ENCODE results near the gene PLEKHJ1. TPM values are rescaled to one million over a fixed set of nuclear protein-coding genes. Genes with fewer than 3 reads are reported as not detected.

Gene PLEKHJ1
- total and polyA plus RNA-seq, 2 of the 8 experiments (the other 6 are each of a cell fraction or from before 2014, with no cell fraction given) = 135 to 187 TPM

- no peak overlapping the region for H3K9ac ChIP-seq (replicated peaks in 1 of 4; ENCODE audit: extremely low read depth in 1 of 4, low read depth in 3 of 4, low read length in 3 of 4)
- H2BK15ac ChIP-seq (ENCODE audit: low read length) = peak overlapping the region; percentile 46; the same call in 1 of the 2 replicates
- H4K5ac ChIP-seq (ENCODE audit: insufficient read length, low read depth, low read length) = no peak overlapping the region
- H2AFZ ChIP-seq (ENCODE audit: low read length) = no peak overlapping the region; the same call in 1 of the 2 replicates
- no peak overlapping the region for H3K4me2 ChIP-seq (ENCODE audit: insufficient read depth in 1 of 2, low read depth in 2 of 2, low read length in 2 of 2)
- 77% methylated on average over 18 of the region's 18 CpGs; no CpG with 5 or more reads in 1 of the 2 experiments for WGBS, 2 experiments (ENCODE audit: extremely low coverage in 1 of 2, insufficient coverage in 1 of 2, insufficient read length in 1 of 2, insufficient replicate concordance in 2 of 2, low coverage in 1 of 2, low lambda C conversion rate in 2 of 2, missing lambda C conversion rate in 1 of 2)
- no peak overlapping the region for H3K56ac ChIP-seq (replicated peaks; ENCODE audit: insufficient read length, low read depth, low read length)
- H3K4ac ChIP-seq (replicated peaks; ENCODE audit: insufficient read length, low read depth, low read length) = no peak overlapping the region
- no peaks in the 10 kb centered on the region for H3K79me1 ChIP-seq (ENCODE audit: low read depth, low read length)
- ChIA-PET CTCF (ENCODE audit: partially characterized antibody) (interaction anchor here (0.6 to 1.2 kb wide), 2 partner anchors 12 to 71 kb away, joined by 3 to 5 read pairs; no protein-coding TSS in a partner anchor), POLR2A (ENCODE audit: partially characterized antibody) (interaction anchor here (0.7 to 23.4 kb wide), 8 partner anchors 9 to 158 kb away, joined by 3 to 330 read pairs (median 5); partner anchors contain the start of genes AMH, JSRP1, LSM7 and SF3A2)
- DNase-seq (ENCODE audit: low read depth in 1 of 2, low spot score in 2 of 2) (no peak), FAIRE-seq (no peak)
- H2BK120ac ChIP-seq (replicated peaks; ENCODE audit: low read depth, low read length) = no peak overlapping the region
- no peak overlapping the region for H4K91ac ChIP-seq (replicated peaks; ENCODE audit: insufficient read length, low read length)
- peaks cover 16 to 21% of the 10 kb centered on the region in 2 experiments; a peak in 3 of 4 replicates for H3K79me2 ChIP-seq (ENCODE audit: control insufficient read depth in 1 of 2, insufficient read depth in 2 of 2, low read length in 2 of 2)
- no peak overlapping the region for H2AK5ac ChIP-seq (ENCODE audit: low read depth, low read length)
- H3K27ac ChIP-seq (ENCODE audit: low read depth, low read length) = no peak overlapping the region
- no peak overlapping the region for H3K4me3 ChIP-seq (ENCODE audit: extremely low read depth in 1 of 4, insufficient read depth in 2 of 4, low read depth in 3 of 4, low read length in 4 of 4)
- H2BK20ac ChIP-seq (ENCODE audit: low read length) = no peak overlapping the region
- H3K14ac ChIP-seq (ENCODE audit: insufficient read length) = no peak overlapping the region
- peaks cover 7 to 13% of the 10 kb centered on the region in 2 experiments for H4K20me1 ChIP-seq (replicated peaks in 1 of 2; ENCODE audit: control insufficient read depth in 1 of 2, insufficient read depth in 2 of 2, low read length in 2 of 2)
- H2BK12ac ChIP-seq (ENCODE audit: low read depth, low read length) = no peak overlapping the region
- no peak overlapping the region for H3K18ac ChIP-seq (ENCODE audit: extremely low read depth, low read length)
- H3K23me2 ChIP-seq (ENCODE audit: low read depth, low read length) = peaks cover 5% of the 10 kb centered on the region; the same call in 1 of the 2 replicates
- H3K9me3 ChIP-seq (ENCODE audit: insufficient read depth in 2 of 2, low read depth in 1 of 2, low read length in 1 of 2) = no peaks in the 10 kb centered on the region
- peaks cover 0 to 4% (median 0%) of the 10 kb centered on the region in 4 experiments; a peak in 1 of 8 replicates for H3K36me3 ChIP-seq (ENCODE audit: control insufficient read depth in 2 of 4, insufficient read depth in 4 of 4, low read length in 3 of 4)
- no peak for TF ChIP-seq RXRA (IDR thresholded peaks at IDR 0.05; ENCODE audit: insufficient read depth, low read depth, low read length)
- TF ChIP-seq TAF7 (optimal IDR thresholded peaks at IDR 0.05; ENCODE audit: borderline replicate concordance, low read depth, low read length) = no peak
- no peak for TF ChIP-seq RFX5 (IDR thresholded peaks at IDR 0.05; ENCODE audit: borderline replicate concordance, low read depth, low read length)
- TF ChIP-seq JUN (IDR thresholded peaks at IDR 0.05; ENCODE audit: low read depth, low read length) = no peak
- no peak for TF ChIP-seq TBP (IDR thresholded peaks at IDR 0.05; ENCODE audit: low read depth, low read length)
- no peak for TF ChIP-seq SAP30 (IDR thresholded peaks at IDR 0.05; ENCODE audit: insufficient read depth, insufficient replicate concordance, low read length)
- no peak overlapping the region for H2BK5ac ChIP-seq (ENCODE audit: low read depth, low read length)
- H3K4me1 ChIP-seq (replicated peaks in 1 of 4; ENCODE audit: control insufficient read depth in 3 of 4, insufficient read depth in 4 of 4, low read length in 3 of 4) = peaks cover 0 to 5% (median under 1%) of the 10 kb centered on the region in 4 experiments; a peak in 2 of 7 replicates
- no peaks in the 10 kb centered on the region for H3K27me3 ChIP-seq (replicated peaks in 1 of 4; ENCODE audit: control insufficient read depth in 3 of 4, extremely low read depth in 1 of 4, insufficient read depth in 3 of 4, low read length in 3 of 4)
- no peak overlapping the region for H3K23ac ChIP-seq (ENCODE audit: insufficient read length)
- peak overlapping the region; percentile 4; the same call in 1 of the 2 replicates for H4K8ac ChIP-seq (ENCODE audit: extremely low read depth, insufficient read depth, low read length)
Observed at GRCh38 chr19:2266183-2266993, 30.3 kb upstream of the PLEKHJ1 start.
